Adrenal gland (tissue), 12 donors: ENCODE data around the gene TEX48. TPM values are rescaled to one million over a fixed set of nuclear protein-coding genes. Genes with fewer than 3 reads are reported as not detected.

Experiments
- DNase-seq, 7 donors: peaks; one replicate each; pipeline ENCODE4 v3.0.0-alpha.2; 2019 to 2020
- H3K27ac ChIP-seq, 5 donors: fragments of 200-600 bp; sonication (generic) in 4 of 5; 1 replicate in 3 of 5; 2 replicates in 2 of 5; pipeline versions ENCODE4 v1.5.1 to v1.8.0; 2016 to 2020; ENCODE audit warnings: mild to moderate bottlenecking in 1 of 5
- H3K27me3 ChIP-seq: fragments of 200-600 bp; 2 replicates; pipeline ENCODE4 v1.8.0; 2021
- H3K36me3 ChIP-seq, 2 donors: fragments of 200-600 bp; replicated peaks in 1 of 2; 1 replicate in 1 of 2; 2 replicates in 1 of 2; pipeline versions ENCODE4 v1.5.1 to v1.8.0; 2018 to 2022
- H3K4me1 ChIP-seq, 2 donors: fragments of 200-600 bp; replicated peaks in 1 of 2; 1 replicate in 1 of 2; 2 replicates in 1 of 2; pipeline versions ENCODE4 v1.5.1 to v1.8.0; 2018 to 2021
- H3K4me3 ChIP-seq, 4 donors: fragments of 200-600 bp; sonication (generic) in 3 of 4; one replicate each; pipeline ENCODE4 v1.5.1; 2016 to 2018
- H3K9me3 ChIP-seq, 3 donors: fragments of 200-600 bp; sonication (generic) in 1 of 3; replicated peaks in 1 of 3; 1 replicate in 2 of 3; 2 replicates in 1 of 3; pipeline versions ENCODE4 v1.5.1 to v1.8.0; 2016 to 2021
- POLR2A ChIP-seq, 2 donors: fragments of 450-650 bp; IDR thresholded peaks; one replicate each; pipeline ENCODE4 v1.6.1; 2017; ENCODE audit warnings: antibody characterized with exemption in 2 of 2, mild to moderate bottlenecking in 2 of 2, moderate library complexity in 1 of 2
- WGBS, 4 donors: extraction: QIAGEN DNeasy Blood & Tissue Kit in 2 of 4; methylation state at CpG; one replicate each; pipeline versions ENCODE4 v1.1.5 to v1.1.7; 2013 to 2017; 5-methylcytosine and 5-hydroxymethylcytosine counted together
- intact Hi-C, 2 donors: fragments of 100-400 bp; cut with DNase I; formaldehyde crosslinking; loops; one replicate each; pipeline versions ENCODE4 v1.14.1 to v1.15.0; 2022 to 2023
- polyA plus RNA-seq, 3 donors: library from polyadenylated mRNA; stranded (reverse); fragments of 200-250 nt in 2 of 3; fragments of 350-450 nt in 1 of 3; fragmentation: Illumina TruSeq in 1 of 3; extraction: RNeasy Lipid Tissue Mini Kit (QIAGEN cat#74804) in 1 of 3; gene quantifications; one replicate each; pipeline ENCODE4 v1.2.3, GENCODE V29; 2013 to 2014
- total RNA-seq, 9 donors: library from RNA; depleted of rRNA in 4 of 9; stranded (reverse); fragments of >200 nt in 4 of 9; fragments of 120-200 nt in 1 of 9; fragmentation: NEBNext Ultra II Directional in 1 of 9; extraction: Animal tissue kit (Norgen Biotek cat#: 25700) in 1 of 9; gene quantifications; one replicate each; pipeline versions ENCODE4 v1.1.0 to v1.2.4, GENCODE V29; 2013 to 2023
- TF ChIP-seq, protein P1 (sequence below), 6 experiments: fragments of 450-650 bp in 4 of 6; fragments of 200-600 bp in 2 of 6; sonication (generic) in 1 of 6; IDR thresholded peaks; 1 replicate in 5 of 6; 2 replicates in 1 of 6; pipeline versions ENCODE4 v1.5.1 to v1.8.0; 2016 to 2021; ENCODE audit warnings: antibody characterized with exemption in 6 of 6, mild to moderate bottlenecking in 2 of 6, moderate library complexity in 1 of 6
- donor health status: healthy with polysubstance abuse.
- donor health status: Bipolar disorder and iron deficiency.
- donor health status: DM: yes; HTN: yes; CAD: no.
- donor health status: DM: no; HTN: no; CAD: no.
- donor health status: DM: no; HTN: no; CAD: no.
- donor health status: DM: yes; HTN: yes; CAD: no.

TEX48 gene
- total and polyA plus RNA-seq, 12 donors: not detected

DNA sequence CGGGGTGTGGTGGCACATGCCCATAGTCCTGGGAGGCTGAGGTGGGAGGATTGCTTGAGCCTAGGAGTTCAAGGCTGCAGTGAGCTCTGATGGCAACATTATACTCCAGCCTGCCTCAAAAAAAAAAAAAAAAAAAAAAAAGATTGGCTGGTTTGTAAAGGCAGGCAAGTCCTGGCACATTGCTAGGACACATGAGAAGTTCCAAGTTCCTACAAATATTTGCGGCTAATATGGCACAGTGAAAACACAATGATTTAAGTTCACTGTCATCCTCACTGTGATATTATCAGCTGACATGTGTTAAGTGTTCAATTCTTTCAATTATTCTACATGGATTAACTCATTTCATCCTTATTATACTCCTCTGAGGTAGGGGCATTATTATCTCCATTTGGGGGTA, 50.8 kb downstream of the TEX48 start:
- Histone ChIP-seq H3K4me1 (no peaks in the 10 kb centered on the region), H3K36me3 (peaks cover 0 to 61% of the 10 kb centered on the region in 2 donors), H3K27ac (no peak overlapping the region), H3K4me3 (no peak overlapping the region), H3K9me3 (no peaks in the 10 kb centered on the region), H3K27me3 (no peaks in the 10 kb centered on the region)
- no peak for DNase-seq
- WGBS, 4 donors: 1 to 42% (median 39%) methylated on average over 2 of the region's 2 CpGs
- TF ChIP-seq, protein P1, sequence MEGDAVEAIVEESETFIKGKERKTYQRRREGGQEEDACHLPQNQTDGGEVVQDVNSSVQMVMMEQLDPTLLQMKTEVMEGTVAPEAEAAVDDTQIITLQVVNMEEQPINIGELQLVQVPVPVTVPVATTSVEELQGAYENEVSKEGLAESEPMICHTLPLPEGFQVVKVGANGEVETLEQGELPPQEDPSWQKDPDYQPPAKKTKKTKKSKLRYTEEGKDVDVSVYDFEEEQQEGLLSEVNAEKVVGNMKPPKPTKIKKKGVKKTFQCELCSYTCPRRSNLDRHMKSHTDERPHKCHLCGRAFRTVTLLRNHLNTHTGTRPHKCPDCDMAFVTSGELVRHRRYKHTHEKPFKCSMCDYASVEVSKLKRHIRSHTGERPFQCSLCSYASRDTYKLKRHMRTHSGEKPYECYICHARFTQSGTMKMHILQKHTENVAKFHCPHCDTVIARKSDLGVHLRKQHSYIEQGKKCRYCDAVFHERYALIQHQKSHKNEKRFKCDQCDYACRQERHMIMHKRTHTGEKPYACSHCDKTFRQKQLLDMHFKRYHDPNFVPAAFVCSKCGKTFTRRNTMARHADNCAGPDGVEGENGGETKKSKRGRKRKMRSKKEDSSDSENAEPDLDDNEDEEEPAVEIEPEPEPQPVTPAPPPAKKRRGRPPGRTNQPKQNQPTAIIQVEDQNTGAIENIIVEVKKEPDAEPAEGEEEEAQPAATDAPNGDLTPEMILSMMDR (IDR thresholded peaks at IDR 0.05): no peak
- TF ChIP-seq POLR2A (IDR thresholded peaks at IDR 0.05): no peak
- intact Hi-C loops: no loop called here

DNA sequence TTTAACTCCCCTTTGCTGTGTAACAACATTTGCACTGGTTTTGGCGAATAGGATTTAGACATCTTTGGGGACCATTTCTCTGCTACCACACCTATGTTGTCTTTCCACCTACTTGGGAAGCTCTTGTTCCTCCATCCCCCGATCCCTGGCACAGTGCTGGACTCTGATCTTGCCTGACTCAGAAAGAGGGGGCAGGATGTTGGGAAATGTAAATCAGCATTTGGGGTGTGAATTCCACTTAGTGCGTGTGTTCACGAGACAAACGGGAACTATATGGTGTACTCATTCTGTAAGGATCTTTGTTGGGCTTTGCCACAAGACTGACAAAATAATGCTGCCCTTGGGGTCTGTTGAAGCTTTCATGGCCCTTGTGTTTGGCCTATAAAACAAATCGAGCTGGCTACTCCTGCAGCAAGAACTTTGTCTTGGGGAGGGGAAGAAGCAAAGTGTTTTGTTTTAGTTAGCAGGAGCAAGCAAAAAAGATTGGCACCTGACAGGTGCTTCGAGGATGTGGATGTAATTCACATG, 52.4 kb downstream of the TEX48 start:
- TF ChIP-seq, protein P1 (IDR thresholded peaks at IDR 0.05): no peak
- no peak for TF ChIP-seq POLR2A (IDR thresholded peaks at IDR 0.05)

DNA sequence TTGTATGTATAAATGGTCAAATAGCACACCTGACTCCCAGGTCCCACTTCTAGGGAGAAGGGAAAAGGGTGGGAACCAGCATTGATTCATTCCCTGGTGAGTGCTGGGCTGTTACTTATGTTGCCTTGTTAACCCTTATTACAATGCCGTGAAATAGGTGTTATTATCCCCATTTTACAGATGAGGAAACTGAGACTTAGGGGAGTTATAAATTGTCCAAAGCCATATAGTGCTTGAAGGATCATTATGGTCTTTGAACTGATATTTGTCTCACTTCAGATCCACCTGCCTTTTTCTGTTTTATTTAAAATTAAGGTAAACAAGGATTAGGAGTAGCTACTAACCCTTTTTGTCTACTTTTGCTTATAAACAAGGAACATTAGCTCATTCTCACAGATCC, 54.4 kb downstream of the TEX48 start:
- intact Hi-C loops: no loop called here
- Histone ChIP-seq H3K36me3 (peaks cover 0 to 43% of the 10 kb centered on the region in 2 donors), H3K4me1 (peaks cover 0 to under 1% of the 10 kb centered on the region in 2 donors), H3K27me3 (no peaks in the 10 kb centered on the region), H3K9me3 (no peaks in the 10 kb centered on the region), H3K4me3 (no peak overlapping the region), H3K27ac (no peak overlapping the region)
- WGBS, 4 donors: 71 to 95% (median 92%) methylated on average over 1 of the region's 1 CpG
- TF ChIP-seq, protein P1 (IDR thresholded peaks at IDR 0.05): no peak
- no peak for TF ChIP-seq POLR2A (IDR thresholded peaks at IDR 0.05)
- DNase-seq: no peak

More for the DNA sequence above, 52.4 kb downstream of the TEX48 start:
- no peak overlapping the region for H3K4me3 ChIP-seq
- WGBS, 4 donors: 88 to 93% (median 90%) methylated on average over 7 of the region's 7 CpGs
- intact Hi-C loops: no loop called here
- H3K27ac ChIP-seq: no peak overlapping the region
- no peak for DNase-seq
- no peaks in the 10 kb centered on the region for H3K27me3 ChIP-seq
- peaks cover 0 to 61% of the 10 kb centered on the region in 2 donors for H3K36me3 ChIP-seq
- no peaks in the 10 kb centered on the region for H3K9me3 ChIP-seq
- H3K4me1 ChIP-seq: no peaks in the 10 kb centered on the region

DNA sequence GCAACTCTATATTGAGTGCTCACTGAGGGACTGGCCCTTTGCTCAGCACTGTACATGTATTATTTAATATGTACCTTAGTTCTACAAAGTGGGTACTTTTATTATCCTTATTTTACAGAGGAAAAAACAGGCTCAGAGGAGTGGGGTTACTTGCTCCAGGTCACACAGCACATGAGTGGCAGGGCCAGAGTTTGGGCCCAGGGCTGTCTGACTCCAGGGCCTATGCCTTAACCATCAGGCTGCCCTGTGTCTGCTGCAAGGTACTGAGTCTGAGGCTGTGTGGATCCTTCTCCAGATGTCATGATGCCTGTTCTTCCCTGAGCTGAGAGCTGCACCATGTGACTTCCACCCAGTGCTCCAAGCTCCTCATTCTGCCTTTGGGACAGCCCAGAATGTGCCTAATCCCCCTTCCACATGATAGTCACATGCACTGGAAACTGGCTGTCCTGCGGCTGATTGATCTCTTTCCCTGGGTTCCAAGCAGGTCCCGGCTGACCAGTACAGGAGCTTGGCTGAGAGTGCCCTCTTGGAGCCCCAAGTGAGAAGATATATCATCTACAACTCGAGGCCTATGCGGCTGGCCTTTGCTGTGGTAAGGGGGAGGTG, 55.5 kb downstream of the TEX48 start:
- Histone ChIP-seq H3K27me3 (no peaks in the 10 kb centered on the region), H3K4me3 (no peak overlapping the region), H3K9me3 (no peaks in the 10 kb centered on the region), H3K4me1 (peaks cover 5 to 9% of the 10 kb centered on the region in 2 donors), H3K36me3 (peaks cover 0 to 37% of the 10 kb centered on the region in 2 donors), H3K27ac (no peak overlapping the region)
- DNase-seq: no peak
- intact Hi-C loops: no loop called here
- TF ChIP-seq, protein P1 (IDR thresholded peaks at IDR 0.05): no peak
- TF ChIP-seq POLR2A (IDR thresholded peaks at IDR 0.05): no peak
- 80 to 89% (median 86%) methylated on average over 2 to 4 of the region's 4 CpGs for WGBS, 4 donors
